HG02759 (cell line): ENCODE results near the gene ATG4A.

Experiments
- ATAC-seq: cut with Tn5 transposase; IDR thresholded peaks from one replicate; pipeline ENCODE4 v1.9.1; 2021; ENCODE audit warnings: mild to moderate bottlenecking, moderate library complexity; ENCODE audit not compliant: unreplicated experiment

ATG4A gene

DNA sequence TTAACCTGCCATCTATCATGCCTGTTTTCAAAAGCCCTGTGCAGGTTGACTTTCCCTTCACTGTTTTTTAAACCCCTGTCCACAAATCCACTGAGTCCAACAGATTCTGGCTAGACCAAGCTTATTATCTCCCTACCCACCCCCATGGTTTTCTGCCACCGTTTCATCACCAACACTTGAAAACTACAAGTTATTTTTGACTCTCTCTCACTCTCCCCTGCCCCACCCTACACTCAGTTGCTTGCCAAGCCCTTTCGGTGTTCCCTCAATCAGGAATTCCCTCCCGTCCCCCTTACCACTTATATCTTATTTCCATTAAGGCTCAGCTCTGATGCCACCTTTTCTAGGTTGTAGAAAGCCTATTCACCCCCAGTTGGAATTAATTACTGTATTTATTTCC lies 29.7 kb downstream of the ATG4A start:
- ATAC-seq = no peak

DNA sequence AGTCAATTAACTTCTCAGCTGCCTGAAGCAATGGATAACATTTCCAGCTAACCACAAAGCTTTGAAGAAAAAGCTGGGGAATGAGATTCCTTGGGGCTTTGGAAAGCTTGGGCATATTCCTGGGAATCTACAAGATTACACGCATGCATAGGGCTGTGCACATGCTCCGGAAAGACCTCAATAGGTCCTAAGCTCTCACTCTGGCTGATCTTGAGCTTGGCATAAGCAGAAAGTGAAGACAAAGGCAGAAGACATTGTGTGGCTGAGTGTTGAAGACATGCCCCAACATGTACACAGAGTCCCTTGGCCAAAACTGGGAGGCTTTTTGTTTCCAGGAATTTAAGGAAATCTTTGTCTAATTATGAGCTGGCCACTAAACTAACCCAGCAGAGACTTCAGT lies 31.2 kb downstream of the ATG4A start:
- no peak for ATAC-seq

DNA sequence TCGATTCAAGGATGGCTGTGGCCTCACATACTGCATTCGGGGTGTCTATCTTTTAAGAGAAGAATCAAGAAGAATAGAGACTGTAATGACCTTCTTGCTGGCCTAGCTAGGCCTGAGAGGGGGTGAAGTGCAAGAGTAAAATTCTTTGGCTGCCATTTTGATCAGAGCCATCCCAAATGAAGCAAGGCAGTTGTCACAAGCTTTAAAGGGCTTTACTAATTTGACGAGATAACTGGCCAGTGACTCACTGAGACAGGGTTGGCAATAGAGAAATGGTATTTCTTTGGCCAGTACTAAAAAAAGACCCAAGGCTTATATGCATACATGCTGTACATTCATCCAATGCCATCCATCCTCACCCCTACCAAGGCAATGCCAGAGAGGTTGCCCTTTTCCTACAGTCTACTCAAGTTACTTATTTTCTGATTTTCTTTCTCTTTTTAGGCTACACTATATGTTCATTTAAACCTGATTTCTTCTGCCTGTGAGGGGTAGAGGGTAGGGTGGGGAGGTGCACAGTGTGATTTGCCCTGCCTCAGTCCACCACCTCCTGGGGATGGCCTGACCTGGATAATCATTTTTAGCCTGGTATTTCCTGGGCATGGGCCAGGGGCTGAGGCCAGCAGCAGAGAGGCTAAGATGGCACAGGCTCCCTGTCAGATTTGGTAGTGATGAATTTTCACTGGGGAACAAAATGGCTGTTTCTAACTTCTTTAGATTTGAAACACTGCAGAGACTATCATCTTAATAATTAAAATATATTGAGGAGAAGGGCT lies 32.2 kb downstream of the ATG4A start:
- ATAC-seq = no peak

DNA sequence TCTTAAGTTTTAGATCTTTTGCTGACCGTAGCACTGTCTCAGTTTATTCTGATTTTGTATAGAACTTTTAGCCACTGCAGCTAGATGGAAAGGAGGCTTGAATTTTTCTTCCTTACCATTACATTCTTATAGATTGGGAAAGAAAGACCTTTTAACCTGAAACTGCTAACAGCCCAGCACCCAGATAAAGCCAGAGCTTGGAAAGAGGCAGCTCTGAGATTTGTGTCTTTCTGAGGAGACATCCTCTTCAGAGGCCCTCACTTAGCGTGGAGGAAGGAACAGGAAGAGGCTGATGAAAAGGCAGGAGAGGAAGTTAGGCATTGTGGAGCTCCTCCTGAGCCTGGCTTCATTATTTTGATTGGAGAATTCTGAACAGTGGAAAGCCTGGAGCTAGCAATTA lies 35.1 kb downstream of the ATG4A start:
- ATAC-seq = no peak

DNA sequence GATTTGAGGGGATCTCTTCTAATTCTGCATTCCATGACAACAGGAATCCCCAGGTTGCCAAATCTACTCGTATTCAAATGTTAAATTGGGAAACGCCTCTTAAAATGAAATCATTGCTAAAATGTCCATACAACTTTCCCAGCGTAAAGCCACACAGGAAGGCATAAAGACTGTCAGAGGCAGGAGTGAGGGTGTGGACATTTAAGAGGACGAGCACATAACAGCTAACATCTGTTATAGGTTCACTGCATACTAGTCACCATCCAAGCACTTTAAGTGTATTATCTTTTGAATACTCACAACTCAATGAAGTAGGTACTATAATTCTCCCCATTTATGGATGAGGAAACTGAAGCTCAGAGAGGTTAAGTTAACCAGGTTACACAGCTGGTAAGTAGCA lies 35.6 kb downstream of the ATG4A start:
- ATAC-seq = no peak

DNA sequence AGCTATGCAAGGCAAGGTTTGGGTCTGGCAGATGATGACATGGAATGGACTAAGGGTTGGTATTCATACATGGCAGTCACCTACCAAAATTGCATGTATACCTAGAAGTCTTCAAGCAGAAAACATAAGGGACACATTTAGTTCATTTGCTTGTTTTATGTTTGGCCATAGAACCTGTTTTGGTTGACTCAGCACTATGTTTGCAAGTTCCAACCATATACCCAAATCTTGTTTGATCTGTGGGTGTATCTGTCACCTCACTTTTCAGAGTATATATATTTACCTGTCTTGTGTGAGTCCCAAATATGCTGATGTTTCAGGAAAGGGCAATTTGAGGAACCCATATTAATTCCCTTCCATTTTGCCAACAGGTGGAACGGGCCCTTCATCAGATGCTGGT lies 39.3 kb downstream of the ATG4A start:
- ATAC-seq = no peak

DNA sequence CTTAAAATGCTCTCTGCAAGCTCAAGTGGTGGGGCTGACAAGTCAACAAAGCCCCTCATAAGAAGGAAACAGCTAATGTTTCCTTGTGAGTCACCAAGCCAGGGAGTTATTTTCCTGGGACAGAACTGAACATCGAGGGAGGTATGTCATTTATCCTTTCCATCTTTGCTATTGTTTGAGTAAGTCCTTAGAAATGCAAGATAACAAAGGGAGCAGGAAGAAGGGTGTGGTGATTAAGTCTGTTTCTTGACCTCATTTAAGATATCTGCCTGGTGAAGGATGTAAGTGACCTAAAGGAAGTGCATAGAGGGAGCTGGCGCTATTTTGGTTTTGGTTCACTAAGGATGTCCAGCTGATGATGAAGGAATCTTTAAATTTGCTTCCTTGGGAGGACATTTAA lies 39.9 kb downstream of the ATG4A start:
- no peak for ATAC-seq

DNA sequence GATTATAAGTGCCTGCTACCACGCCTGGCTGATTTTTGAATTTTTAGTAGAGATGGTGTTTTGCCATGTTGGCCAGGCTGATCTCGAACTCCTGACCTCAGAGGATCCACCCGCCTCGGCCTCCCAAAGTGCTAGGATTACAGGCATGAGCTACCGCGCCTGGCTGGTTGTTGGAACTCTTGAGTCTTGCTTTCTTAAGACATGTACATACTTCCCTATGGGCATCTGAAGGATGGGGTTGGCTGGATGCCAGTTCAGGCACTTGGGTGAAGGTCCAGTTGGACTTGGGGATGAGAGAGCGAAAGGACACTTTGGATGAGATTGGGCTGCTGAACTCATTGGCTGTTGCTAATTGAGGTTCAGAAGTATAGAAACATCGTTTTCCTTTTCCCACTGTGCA lies 40.5 kb downstream of the ATG4A start:
- no peak for ATAC-seq

DNA sequence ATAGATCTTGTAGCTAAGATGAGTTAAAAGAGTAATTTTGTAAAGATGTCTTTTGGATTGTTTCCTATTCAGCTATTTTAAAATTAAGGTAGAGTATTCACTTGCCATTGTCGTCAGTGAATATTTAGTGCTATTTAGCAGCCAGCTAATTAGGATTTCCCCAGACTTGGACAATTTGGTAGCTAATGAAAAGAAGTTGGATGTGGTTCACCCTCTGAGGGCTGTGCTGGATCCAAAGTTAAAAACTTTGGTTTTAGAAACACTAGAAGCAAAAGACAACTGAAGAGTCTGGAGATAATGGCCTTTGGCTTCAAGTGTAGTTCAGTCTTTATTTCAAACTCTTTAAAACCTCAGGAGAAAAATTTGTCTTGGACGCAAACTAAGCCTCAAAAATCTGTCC lies 41.3 kb downstream of the ATG4A start:
- no peak for ATAC-seq

DNA sequence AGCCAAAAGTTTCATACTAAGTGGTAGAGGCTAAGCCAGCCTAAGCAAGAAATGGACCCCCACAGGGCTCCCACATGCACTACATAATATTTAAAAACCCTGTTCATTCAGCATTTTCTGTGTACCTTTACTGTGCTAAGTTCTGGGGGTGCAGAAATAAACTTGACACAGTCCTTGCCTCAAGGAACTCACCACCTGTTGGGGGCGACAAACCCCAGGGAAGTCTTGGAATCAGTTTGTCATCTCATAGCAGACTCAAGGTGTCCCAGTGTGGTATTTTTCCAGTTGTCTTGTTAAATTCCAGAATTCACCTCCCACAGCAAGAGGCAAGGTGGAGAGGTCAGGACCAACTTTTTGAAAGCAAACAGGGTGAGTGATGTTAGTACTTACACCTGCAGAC lies 43.1 kb downstream of the ATG4A start:
- ATAC-seq = no peak

DNA sequence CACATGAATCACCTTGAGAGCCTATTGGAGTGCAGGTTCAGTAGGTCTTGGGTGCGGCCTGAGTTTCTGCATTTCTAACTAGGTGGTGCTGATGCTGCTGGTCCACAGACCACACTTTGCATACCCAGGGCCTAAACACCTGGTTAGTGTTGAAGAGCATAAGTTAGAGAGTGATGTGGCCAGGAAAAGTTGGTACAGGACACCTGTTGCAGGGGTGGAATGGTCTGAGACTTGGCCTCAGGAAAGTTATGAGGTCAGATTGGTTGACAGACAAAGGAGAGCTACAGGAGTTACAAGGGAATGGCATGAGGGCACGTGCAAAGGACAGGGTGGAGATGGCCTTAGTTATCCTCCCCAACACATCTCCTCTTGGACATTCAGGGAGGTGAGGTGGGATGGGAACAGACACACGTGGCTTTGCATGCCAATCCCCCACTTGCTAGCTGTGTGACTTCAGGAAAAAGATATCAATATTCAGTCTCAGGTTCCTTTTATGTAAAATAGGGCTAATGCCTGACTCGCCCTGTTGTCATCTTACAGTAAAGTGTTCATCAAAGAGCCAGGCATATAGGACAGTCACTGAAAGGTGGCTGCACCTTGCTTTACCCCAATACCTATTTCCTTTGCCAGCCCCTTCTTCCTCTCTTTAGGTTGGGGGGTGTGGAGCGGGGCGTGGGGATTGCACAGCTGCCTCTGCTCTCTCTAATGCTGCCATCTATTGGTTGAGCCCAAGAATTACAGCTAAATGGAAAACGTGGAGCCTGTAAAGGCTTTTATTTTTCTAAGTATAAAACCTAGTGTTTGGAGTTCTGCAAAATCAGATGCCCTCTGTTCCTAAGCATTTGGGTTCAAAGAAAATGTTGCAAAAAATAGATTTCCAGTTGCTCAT lies 47.5 kb downstream of the ATG4A start:
- no peak for ATAC-seq

DNA sequence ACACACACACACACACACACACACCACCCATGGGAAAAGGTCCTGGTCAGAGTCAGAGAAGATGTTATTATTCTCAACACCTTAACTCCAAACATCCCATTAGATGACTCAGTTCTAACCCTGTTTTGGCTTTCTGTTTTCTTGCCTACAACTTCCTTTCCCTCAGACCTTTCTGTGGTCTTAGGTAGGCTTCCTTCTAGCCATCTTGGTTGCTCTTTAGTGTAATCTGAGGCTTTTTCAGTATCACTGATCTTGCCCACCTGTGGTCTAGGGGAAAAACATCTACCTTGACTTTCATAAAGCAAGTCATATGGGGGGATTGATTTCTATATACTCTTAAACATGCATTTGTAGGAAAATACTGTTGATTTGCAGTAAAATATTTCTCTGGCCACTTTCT lies 56.9 kb downstream of the ATG4A start:
- ATAC-seq = no peak

DNA sequence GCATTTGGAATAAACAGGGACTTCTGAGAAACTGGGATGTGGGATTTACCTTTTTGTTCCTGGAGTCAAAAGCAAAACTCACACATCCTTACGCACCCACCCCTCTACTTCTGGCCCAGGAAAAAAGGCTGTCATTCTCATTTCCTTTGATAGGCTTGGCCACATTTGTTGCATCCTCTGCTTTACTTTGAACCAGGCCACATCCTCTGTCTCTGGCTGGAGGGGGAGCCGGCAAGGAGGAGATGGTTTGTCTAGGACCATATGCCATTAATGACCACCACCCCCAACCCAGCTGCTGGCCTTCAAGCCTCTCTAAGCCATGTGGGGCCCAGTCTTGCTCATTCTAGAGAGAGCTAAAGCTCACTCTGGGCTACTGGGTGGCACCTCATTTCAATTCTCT lies 64.5 kb downstream of the ATG4A start:
- no peak for ATAC-seq

DNA sequence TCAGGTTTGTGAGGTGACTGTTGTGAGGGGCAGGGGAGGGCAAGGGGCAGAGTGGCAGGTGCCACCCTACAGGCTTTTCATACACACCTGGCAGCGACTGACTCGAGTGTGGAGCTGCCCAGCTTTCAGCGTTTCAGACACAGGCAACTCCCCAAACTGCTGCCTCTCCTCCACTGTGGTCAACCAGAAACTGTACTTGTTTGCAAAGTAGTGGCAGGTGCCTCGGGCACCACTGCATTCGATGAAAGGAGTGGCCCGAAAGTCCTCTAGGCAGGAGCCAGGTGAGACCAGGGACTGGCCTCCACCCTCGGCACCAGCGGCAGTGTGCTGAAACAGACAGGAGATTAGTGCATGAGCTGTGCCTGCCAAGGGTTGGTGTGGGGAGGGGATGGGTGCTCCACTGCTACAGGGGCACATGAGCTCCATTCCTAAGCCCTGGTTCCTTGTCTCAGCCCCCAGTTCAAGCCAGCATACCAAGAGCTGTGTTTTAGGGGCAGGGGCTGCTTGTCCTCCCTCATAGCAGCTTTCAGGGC lies 65.4 kb downstream of the ATG4A start:
- no peak for ATAC-seq

DNA sequence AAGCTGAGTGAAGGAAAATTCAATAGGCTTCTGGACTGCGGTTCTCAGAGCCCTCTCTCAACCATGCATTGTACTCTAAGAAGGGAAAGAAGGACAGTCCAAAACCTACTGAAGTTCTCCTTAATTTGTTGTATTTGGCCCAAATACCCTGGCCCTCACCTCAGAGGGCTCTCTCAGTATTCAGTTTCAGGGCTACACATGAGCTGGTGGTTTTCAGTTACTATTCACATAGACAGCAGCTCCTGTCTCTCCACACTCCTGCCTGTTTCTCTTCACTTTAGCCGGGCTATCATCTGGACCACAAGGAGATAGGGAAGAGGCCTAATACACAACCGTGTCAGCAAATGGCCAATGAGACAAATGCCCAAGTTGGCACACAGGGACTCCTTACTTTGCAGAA lies 66.0 kb downstream of the ATG4A start:
- no peak for ATAC-seq

DNA sequence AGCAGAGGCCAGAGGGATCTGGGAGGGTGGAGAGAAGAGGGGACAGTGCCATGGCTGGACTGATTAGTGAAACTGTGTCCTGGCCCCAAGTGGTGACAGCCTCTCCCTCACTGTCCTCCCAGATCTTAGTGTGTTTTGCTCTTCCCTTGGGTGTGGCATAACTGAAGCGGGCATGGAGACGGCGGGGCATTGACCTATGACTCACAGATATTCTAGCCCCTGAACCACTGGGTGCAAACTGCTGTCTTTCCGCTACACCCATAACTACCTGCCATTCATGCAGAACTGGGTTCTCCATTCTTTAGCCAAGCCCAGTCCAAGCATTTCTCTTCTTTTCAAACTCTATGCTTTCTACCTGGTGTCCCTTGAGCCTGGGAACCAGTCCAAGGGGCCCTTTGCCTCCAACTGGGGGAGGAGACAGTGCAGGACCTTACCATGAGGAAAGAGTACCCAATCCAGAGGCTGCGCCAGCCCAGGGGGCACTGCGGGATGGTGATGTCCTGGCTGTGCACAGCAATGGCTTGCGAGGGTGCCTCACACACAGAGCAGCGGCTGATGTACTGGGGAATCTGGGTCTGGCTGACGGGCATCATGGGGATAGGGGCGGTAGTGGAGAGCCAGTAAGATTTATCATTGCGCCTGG lies 67.6 kb downstream of the ATG4A start:
- ATAC-seq = no peak

DNA sequence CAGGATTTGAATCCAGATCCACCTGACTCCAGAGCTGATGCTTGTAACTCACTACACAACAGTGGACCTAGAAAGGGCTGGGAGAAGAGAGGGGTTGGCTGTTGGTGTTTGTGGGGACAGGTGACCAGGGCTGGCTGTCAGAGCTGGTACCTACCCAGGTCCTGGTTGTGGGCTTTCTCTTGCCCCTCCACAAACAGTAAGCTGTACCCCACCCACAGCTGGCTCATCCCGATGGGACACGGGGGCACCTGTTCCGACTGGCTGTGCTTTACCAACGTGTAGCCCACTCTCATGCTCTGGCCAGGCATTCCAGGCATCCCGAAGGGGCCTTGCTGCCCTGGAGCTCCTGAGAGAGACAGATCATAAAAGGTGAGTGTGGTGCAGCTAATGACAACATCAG lies 68.7 kb downstream of the ATG4A start:
- ATAC-seq = no peak

DNA sequence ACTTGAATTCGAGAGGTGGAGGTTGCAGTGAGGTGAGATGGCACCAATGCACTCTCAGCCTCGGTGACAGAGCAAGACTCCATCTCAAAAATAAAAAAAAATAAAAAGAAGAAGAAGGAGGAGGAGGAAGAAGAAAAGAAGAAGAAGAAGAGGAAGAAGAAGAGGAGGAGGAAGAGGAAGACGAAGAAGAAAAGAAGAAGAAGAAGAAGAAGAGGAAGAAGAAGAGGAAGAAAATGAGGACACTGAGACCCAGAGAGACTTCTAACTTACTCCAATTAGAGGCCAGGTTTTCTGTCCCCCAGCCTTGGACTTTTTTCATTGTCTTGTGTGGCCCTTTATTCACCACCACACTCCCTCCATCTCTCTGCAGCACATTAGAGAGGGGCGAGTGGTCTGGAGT lies 70.7 kb downstream of the ATG4A start:
- ATAC-seq = no peak

DNA sequence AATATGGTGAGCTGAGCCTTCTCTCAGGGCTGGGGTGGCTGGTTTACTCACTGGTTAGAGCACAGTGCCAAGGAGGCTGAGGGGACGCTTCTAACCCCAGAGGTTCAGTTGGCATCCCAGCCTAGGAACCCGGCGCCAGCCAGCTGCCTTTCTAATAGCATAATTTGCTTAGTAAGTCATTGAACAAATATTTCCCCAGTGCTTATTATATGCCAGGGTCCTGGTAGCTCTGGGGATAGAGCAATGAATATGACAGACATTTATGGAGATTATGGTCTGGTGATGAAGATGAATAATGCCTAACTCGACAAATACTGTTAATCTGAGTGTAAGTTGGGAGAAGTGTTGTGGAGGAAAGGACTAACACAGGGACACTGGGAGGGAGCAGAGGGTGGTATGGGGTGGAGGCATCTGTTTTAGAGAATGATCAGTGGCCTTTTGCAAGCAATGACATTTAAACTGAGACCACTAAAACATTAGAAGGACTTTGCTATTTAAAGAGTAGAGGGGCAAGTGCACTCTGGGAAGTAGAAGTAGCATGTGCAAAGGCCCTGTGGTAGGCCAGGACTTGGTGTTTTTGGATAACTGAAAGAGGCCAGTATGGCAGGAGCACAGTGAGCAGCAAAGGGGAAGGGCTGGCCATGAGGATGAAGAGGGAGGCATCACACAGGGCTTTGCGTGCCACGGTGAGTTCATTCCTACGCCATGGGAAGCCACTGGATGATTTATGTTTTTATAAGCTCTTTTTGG lies 71.9 kb downstream of the ATG4A start:
- ATAC-seq = no peak

DNA sequence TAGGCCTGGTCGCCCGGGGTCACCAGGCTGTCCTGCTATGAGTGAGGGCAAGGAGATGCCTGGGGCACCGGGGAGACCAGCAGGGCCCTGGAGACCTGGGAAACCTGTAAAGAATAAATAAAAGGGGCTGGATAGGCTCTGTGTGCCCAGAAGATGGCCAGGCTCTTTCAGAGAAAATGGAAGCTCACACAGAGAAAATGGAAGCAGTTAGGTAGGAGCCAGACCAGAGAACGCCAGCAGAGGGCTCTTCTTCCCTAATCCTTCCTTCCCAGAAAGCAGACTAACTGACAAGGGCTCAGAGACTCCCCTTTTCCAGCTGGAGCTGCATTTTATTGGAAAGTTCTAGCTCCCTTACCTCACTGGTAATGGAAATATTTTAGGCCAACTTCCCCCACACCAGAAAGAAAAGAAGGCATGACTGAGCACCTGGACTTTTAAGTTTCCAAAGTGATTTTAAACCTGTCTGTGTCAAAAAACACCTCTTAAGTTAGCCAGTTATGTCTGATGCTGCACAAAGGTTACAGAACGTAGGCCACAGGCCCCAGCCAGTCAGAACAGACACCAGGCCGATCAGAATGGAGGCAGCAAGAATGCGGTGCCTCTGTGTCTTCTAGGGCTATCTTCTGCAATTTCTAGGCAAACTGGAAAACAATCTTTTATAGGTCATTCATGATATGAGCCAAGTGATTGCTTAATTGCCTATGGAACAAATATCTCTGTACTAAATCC lies 74.0 kb downstream of the ATG4A start:
- no peak for ATAC-seq
